ENCODE measurements around the gene ACTR8. TPM values are rescaled to one million over a fixed set of nuclear protein-coding genes. Genes with fewer than 3 reads are reported as not detected.

The ACTR8 gene
- total RNA-seq, 1 donor from 2014 or later, result 30.5 TPM

DNA sequence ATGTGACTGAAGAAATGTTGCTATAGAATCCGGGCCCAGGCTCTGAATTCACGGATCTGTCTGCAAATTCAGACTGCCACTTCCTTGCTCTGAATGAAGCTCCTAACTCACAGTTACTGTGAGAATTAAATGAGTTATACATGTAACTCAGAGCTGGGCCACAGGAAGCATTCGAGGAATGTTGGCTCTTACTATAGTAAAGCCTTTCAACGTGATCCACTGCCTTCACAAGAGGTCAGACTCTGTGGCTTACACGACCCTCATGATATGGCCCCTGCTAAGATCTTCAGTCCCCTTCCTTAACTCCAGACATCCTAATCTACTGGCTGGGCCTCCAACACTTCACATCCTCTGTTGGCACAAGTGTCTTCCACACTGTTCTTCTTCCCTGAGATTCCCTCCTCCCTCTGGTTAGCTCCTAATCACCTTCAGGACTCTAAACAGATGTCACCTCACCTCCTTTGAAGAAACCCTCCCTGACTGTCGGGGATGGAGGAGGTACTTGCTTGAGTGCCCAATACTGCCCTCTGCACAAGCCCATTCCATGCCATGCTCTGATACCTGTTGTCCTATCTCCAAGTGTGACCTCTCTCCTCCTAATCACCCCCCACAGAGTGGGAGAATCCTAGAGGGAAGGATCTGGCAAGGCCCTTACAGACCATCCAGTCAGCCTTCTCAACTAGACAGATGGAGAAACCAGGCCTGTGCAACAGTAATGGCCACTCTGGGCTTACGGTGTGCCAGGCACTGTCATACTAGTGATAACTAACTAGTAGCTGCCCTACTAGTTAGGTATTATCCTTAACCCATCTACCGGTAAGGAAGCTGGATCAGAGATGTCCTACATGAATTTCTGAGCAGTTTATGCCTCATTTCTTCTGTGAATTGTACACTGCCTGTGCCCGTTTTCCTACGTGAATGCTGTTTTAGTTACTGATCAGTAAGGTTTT lies 1.3 kb downstream of the ACTR8 start:
- no peak for ATAC-seq
- no peak for DNase-seq
- intact Hi-C loops (cut with micrococcal nuclease), result no loop called here

DNA sequence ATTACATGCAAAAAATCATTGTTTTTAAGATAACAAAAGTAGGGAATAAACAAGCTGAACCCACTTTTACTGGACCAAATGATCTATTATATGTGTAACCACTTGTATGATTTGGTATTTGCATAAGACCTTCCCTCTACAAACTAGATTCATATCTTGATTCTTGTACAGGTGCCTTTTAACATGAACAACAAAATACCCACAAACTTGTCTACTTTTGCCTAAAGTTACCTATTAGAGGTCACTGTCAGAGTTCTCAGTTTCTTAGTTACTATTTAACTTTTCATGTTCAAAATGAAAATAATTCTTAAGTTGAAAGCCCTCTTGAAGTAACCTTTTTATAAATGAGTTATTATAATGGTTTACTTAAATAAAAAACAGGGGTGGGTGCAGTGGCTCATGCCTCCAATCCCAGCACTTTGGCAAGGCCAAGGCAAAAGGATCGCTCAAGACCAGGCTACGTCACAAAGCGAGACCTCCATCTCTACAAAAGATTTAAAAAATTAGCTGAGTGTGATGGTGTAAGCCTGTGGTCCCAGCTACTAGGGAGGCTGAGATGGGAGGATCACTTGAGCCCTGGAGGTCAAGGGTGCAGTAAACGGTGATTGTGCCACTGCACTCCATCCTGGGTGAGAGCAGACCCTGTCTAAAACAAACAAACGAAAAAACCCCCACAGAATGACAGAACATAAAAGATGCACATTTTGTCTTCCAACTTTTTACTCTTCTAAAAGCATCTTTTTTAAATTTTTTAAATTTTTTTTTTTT lies 16.0 kb downstream of the ACTR8 start:
- DNase-seq (no peak), ATAC-seq (no peak)
- intact Hi-C loops (cut with micrococcal nuclease), result no loop called here

DNA sequence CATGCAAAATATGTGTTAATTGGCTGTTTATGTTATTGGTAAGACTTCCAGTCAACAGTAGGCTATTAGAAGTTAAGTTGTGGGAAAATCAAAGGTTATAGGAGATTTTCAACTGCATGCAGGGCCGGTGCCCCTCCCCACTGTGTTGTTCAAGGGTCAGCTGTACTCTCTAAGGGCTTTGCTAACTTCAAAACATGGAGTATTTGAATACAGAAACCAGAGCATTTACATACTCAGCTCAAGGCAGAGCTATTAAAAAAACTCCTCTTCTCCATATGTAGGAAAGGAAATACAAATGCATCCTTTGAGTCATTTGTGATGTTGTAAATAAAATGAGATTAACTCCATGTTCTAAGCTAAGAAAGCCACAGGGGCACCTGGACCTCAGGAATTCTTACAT lies 18.8 kb downstream of the ACTR8 start:
- DNase-seq, result no peak
- ATAC-seq, result no peak
- intact Hi-C loops (cut with micrococcal nuclease), result no loop called here

DNA sequence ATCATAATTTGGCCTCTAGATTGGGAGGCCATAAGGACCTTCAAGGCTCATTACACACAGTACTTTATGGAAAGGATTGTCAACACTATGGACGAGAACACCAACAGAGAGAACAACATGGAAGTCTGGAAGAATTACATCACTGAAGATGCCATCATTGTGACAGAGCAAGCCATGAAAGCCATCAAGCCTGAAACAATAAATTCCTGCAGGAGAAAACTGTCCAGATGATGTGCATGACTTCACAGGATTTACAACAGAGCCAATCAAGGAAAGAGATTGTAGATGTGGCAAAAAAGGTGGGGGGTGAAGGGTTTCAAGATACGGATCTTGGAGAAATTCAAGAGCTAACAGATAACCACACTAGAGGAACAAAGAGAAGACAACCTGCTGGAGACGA lies 19.7 kb downstream of the ACTR8 start:
- intact Hi-C loops (cut with micrococcal nuclease), result no loop called here
- DNase-seq (no peak), ATAC-seq (no peak)

DNA sequence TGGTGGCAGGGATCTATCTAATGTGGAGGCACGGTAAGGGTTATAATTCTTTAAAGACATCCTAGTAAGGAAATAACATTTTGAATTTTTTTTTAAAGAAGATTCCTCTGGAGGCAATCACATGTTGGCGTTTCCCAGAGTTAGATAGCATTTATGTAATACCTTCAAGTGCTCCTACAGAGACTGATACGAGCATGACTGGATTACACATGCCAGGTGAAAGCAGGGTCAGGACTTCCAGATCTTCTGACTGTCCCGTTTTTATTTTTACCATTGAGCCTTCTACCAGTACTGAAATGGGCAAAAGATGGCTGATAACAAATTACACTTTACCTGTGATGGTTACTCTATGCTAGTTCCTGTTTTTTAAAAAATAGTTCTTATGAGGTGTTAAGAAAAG lies 21.8 kb downstream of the ACTR8 start:
- peak; percentile 73 for ATAC-seq
- no peak for DNase-seq
- intact Hi-C loops (cut with micrococcal nuclease), result no loop called here

DNA sequence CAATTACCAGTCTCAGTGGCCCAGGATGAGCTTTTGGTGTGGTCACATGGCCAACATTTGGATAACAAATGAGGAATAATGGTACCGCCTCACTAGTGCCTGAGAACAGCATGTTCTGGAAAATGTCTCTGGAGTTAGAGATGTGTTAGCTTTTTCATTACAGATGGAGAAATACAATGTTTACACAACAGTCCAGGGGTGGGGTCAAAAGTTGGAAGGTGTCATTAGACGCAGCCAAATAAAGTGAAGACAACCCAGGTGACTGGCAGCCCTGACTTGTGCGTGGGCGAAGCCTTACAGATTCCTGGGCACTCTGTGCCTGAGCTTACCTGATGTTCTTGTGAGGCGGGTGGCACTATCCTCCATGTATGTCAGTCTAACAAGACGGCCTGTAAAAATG lies 22.8 kb downstream of the ACTR8 start:
- no peak for DNase-seq
- peak; percentile 36 for ATAC-seq
- intact Hi-C loops (cut with micrococcal nuclease), result no loop called here

DNA sequence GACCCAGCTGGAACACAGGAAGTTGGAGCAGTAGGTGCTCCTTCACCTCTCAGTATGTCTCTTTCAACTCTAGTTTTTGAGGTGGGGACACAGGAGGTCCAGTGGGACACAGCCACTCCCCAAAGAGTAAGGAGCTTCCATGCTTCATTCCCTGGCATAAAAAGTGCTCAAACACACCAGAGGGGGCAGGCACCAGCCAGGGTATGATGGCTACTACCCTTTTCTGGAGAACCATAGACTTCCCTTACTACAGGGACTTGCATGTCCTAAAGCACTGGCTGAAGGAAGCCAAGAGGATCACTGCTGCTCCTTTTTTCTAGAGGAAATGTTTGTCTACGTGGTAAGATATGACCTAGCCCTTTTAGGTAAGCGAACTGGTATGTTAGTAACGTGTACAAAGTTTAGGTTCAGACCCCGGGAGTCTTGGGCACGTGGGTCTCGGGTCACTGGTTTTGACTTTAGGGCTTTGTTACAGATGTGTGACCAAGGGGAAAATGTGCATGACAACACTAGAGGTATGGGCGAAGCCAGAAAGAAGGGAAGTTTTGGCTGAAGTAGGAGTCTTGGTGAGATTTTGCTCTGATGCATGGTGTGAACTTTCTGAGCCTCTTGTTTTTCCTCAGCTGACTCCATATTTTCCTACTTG lies 23.7 kb downstream of the ACTR8 start:
- ATAC-seq, result no peak
- no peak for DNase-seq
- intact Hi-C loops (cut with micrococcal nuclease), result no loop called here

DNA sequence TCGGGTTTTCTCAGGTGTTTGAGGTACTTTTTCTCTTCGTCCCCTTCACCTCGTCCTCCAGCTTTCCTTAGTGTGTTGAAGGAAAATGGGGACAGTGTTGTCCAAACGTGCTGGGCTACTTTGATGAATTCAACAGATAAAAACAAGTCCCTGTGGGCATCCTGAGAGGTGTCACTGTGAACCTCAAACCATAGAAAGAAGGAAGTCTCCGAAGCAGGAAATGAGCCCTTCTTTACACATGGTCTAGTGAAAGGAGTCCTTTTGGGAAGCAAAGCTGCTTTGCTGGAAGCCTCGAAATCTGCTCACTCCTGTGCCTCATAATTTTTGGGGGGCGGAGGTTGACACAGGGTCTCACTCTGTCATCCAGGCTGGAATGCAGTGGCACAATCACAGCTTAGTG lies 25.0 kb downstream of the ACTR8 start:
- intact Hi-C loops (cut with micrococcal nuclease), result no loop called here
- DNase-seq (no peak), ATAC-seq (no peak)

DNA sequence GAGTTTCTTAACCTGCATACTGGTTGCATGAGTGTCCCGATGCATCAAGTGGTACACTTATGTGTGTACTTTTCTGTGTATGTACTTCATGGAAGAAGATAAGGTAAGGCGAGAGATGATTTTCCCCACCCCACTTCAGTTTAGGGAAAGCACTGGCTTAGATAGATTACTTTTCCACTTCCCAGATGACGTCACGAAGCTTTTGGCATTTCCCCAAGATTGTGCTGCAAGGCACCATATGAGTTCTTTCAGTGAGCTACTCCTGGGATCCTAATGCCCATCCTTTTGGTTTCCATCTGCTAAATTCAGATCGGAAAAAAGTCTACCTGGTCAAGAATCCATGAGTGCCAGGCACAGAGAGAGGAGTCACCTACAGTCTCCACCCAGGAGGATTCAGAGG lies 31.1 kb downstream of the ACTR8 start:
- intact Hi-C loops (cut with micrococcal nuclease), result no loop called here
- no peak for DNase-seq
- no peak for ATAC-seq

DNA sequence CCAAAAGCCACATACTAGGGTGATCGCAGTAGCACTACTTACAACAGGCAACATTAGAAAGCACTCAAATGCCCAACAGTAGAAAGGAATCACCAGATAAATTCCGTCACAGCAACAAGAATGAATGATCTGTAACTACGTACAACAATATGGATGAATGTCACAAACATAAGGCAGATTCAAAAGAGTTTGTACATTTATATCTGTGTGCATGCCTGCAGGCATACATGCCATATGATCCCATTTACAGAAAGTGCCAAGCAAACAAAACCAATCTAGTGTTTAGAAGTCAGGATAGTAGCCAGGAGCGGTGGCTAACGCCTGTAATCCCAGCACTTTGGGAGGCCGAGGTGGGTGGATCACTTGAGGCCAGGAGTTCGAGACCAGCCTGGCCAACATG lies 32.0 kb downstream of the ACTR8 start:
- intact Hi-C loops (cut with micrococcal nuclease), result no loop called here
- DNase-seq (no peak), ATAC-seq (no peak)

DNA sequence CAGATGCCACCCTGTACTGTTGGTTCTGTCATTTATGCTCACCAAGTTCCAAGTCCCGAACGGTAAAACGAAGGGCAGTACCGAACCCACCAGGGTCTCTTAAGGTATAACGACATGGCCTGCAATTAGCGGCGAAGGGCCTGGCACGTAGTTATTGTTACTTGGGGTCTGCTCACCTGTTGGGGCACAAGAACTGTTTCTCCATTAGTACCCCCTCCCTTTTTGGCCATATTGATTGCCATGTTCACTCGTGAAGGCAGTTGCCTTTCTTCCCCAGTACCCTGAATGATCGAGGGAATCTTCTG lies 35.1 kb downstream of the ACTR8 start:
- intact Hi-C loops (cut with micrococcal nuclease), result no loop called here
- no peak for ATAC-seq
- no peak for DNase-seq

DNA sequence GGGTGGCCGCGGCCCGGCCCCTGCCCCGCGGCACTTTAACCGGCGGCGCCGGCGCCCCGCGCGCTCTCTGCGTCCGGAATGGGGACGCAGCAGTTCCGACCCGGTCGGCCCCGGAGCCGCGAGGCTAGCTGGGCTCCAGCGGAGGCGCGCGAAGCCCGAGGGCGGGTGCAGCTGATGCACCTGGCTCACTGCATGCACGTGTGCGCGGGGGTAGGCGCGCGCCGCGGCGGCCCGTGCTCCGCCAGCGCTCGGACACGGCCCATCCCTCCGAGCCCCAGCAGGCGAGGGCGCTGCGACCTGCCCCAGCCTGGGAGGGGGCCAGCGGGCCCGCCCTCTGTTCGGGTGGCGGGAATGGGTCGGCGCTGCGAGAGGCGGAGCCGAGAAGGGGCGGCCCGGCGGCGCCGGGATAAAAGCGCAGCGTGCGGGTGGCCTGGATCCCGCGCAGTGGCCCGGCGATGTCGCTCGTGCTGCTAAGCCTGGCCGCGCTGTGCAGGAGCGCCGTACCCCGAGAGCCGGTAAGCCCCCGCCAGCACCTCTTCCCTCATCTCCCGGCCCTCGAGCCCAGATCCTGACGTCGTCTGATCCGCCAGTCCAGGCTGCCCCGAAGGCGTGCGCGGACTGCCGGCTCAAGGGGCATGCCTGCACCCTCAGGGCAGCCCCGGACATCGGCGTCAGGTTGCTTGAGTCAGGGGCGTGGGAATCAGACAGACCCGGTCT lies 35.7 kb downstream of the ACTR8 start, which contains the start of the genes CHDH and IL17RB:
Gene CHDH, minus strand, starts transcription at position 286 of the 717 bp plus-strand sequence. CDS start 22,411 bp downstream, outside the sequence.
Gene IL17RB, plus strand, starts transcription at position 435 of the 717 bp plus-strand sequence. Its CDS starts 21 bp downstream, at position 456.
- peak; percentile 83 for DNase-seq
- intact Hi-C loops (cut with micrococcal nuclease), result no loop called here

DNA sequence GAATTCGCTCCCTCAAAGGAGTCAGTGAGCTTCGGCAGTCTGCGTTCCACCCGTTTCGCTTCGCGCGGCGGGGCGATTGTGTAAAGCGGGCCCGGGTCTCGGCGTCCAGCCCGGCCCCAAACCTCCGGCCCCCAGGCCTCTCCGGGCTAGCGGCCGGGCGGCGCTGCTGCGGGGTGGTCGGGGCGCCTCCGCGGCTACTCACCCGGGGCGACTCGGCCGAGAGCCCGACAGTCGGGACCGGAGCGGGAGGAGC lies 36.1 kb downstream of the ACTR8 start:
- intact Hi-C loops (cut with micrococcal nuclease), result no loop called here
- DNase-seq, result no peak
- no peak for ATAC-seq

More for the DNA sequence above, 35.7 kb downstream of the ACTR8 start, which contains the start of the genes CHDH and IL17RB:
- peak; percentile 87 for ATAC-seq

DNA sequence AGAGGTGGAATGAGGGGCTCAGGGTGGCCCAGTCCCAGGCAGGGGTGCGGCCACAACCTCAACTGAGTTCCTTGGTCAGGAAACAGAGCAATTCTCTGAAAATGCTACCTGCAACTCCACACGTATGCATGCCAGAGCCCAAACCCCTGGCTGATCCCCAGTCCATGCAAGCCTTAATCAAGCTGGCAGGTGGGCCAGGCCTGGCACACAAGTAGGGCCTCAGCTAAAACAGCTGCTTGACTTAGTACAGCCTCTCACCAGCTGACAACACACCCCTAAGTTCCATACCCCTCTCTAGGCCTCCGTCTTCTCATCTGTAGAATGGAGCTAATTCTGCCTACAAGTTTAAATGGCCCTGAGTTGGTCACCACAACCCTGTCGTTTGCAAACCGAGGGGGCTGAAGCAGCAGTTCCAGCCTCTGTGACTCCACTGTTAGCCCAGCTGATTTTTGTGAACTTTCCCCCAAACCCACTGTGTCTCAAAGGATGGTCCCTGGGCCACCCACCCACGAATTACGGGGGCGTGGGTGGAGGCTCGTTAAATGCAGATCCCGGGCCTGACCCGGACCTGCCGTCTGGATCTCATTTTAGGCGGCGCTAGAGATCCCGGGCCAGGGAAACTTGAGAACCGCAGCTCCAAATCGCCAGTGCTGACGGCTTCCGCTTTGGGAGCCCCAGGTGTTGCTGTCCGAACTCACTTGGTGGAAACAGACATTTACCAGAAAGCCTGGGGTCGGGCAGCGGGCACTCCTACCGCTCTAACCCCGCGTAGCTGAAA lies 36.7 kb downstream of the ACTR8 start:
- ATAC-seq (peak; percentile 71), DNase-seq (peak; percentile 76)
- intact Hi-C loops (cut with micrococcal nuclease), result no loop called here

DNA sequence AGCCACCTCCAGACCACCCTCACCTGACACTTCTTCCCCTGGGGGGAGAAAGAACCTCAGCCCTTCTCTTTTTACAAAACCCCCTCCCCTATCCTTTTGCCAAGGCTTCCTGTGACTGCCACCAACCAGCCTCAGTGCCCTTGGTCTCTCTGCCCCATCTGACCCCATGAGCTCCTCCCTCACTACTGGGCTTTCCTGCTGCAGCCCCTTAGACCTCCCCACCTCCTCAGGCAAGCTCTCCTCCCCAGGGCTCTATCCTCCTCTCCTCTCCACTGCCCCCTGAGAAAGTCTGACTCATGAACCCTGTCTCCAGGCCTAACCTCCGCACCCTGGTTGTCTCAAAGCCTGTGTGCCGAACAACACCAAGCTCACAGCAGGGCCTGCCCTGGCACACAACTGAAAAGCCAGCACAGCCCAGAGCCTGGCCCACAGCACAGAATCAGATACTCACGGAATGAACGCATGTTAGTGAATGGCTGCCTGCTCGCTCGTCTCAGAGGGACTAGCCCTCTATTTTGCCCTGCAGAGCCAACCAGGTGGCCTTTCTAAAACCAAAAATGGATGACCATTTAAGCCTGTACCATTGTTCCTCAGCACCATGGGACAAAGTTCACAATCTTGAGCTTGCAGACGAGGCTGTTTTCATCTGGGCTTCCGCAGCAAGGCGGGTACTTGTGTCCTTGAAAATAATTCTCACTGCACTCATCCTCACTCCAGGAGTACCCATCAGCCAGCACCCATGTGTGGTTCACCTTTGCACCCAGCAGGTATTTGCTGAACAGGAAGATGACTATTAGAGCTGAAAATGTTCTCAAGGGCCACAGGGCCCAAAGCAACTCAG lies 37.5 kb downstream of the ACTR8 start:
- no peak for DNase-seq
- intact Hi-C loops (cut with micrococcal nuclease), result no loop called here
- no peak for ATAC-seq

DNA sequence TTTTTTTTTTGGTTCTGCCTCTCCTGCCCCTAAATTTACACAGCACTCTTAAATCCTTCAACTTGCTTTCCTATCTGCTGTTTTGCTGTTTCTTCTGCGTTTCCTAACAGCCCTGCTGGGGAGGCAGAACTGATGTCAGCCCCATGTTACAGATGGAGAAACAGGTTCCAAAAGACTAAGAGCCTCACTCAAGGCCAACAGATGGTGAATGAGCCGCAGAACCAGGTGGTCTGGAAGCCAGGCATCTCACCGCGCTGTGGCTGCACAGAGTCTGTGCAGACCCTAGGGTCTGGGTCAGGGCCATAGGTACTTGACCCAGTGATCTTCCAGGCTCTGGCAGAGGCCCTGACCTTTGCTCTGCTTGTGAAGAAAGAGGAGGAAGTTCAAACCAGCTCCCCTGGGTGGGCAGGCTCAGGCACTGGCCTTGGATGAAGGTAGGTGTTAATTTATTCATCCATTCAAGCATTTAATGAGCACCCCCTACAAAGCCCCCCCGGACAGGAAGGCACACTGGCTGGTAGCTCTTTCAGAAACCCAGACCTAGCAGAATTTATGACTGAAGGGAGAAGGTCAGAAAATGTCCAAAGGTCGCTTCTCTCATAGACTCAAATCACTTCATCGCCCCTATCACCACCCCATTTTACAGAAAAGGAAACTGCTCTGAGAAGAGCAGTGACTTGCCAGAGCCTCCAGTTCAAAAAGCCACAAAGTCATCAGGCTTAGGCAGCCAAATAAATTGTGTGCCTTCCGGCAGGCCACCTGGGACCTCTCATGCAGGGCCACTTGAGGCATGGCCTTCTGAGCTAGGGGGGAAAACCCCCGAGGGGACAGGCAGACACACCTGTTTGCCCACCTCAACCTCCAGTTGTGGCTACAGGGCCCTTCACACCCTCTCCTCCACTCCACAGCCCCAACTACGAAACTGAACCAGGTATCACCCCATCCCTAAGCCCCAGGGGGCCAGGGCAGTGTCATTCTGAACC lies 38.5 kb downstream of the ACTR8 start:
- intact Hi-C loops (cut with micrococcal nuclease), result no loop called here
- ATAC-seq, result no peak
- no peak for DNase-seq

Measured in left ventricle myocardium superior (tissue), 1 donor.